Peyer's patch (tissue), 4 donors: Measurements from ENCODE around the gene PPP1R13B.

ENCODE experiments used
- POLR2A ChIP-seq, 2 donors: fragments of 450-650 bp; IDR thresholded peaks; one replicate each; pipeline ENCODE4 v1.5.1; 2017; ENCODE audit warnings: antibody characterized with exemption in 2 of 2, mild to moderate bottlenecking in 2 of 2, moderate library complexity in 2 of 2
- TF ChIP-seq, protein P1 (sequence below), 6 experiments: fragments of 450-650 bp in 4 of 6; fragments of 200-600 bp in 2 of 6; sonication (generic) in 1 of 6; IDR thresholded peaks; one replicate each; pipeline ENCODE4 v1.5.1; 2017 to 2019; ENCODE audit warnings: antibody characterized with exemption in 6 of 6, mild to moderate bottlenecking in 3 of 6, moderate library complexity in 1 of 6

DNA sequence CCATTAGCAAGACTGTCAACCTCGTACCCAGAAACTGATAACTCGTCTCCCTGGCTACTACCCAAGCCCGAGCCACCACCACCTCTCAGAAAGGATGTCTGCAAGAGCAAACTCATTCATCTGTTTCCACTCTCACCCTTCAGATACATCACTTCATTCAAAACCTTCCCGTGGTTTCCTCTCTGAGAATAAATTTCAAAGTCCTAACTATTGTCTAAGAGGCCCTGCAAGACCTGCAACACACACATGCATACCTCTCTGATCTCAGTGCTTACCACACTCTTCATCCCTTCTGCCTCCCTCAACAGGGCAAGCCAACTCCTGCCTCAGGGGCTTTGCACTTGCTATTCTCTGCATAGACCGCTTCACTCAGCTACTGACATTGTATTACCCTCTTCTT, 40.6 kb downstream of the PPP1R13B start:
- no peak for TF ChIP-seq POLR2A (IDR thresholded peaks at IDR 0.05)
- TF ChIP-seq, protein P1, sequence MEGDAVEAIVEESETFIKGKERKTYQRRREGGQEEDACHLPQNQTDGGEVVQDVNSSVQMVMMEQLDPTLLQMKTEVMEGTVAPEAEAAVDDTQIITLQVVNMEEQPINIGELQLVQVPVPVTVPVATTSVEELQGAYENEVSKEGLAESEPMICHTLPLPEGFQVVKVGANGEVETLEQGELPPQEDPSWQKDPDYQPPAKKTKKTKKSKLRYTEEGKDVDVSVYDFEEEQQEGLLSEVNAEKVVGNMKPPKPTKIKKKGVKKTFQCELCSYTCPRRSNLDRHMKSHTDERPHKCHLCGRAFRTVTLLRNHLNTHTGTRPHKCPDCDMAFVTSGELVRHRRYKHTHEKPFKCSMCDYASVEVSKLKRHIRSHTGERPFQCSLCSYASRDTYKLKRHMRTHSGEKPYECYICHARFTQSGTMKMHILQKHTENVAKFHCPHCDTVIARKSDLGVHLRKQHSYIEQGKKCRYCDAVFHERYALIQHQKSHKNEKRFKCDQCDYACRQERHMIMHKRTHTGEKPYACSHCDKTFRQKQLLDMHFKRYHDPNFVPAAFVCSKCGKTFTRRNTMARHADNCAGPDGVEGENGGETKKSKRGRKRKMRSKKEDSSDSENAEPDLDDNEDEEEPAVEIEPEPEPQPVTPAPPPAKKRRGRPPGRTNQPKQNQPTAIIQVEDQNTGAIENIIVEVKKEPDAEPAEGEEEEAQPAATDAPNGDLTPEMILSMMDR (IDR thresholded peaks at IDR 0.05) = no peak
